HepG2 (cell line): Measurements from ENCODE around the gene MAOB. TPM values are rescaled to one million over a fixed set of nuclear protein-coding genes. Genes with fewer than 3 reads are reported as not detected.
A peak's percentile ranks its signal among the peaks of the same experiment; 100 is the strongest.

Experiments used
- ELF1 ChIP-seq: sonication (generic); formaldehyde crosslinking; IDR thresholded peaks from 2 replicates; pipeline ENCODE4 v1.4.0; 2020; ENCODE audit warnings: missing genetic modification reagents
- FOXC1 ChIP-seq: sonication (generic); formaldehyde crosslinking; IDR thresholded peaks from 2 replicates; pipeline ENCODE4 v1.8.0; 2022; ENCODE audit warnings: mild to moderate bottlenecking, missing genetic modification reagents, borderline replicate concordance
- FOXK2 ChIP-seq: fragments of 450-650 bp; IDR thresholded peaks from 2 replicates; pipeline ENCODE4 v1.6.1; 2016
- GLI4 ChIP-seq: sonication (generic); formaldehyde crosslinking; IDR thresholded peaks from 2 replicates; pipeline ENCODE4 v1.5.1; 2020; ENCODE audit warnings: missing genetic modification reagents, mild to moderate bottlenecking, moderate library complexity, borderline replicate concordance
- HES4 ChIP-seq: sonication (generic); formaldehyde crosslinking; IDR thresholded peaks from 2 replicates; pipeline ENCODE4 v1.9.0; 2021; ENCODE audit warnings: mild to moderate bottlenecking, missing genetic modification reagents, borderline replicate concordance
- NONO ChIP-seq, 2 experiments: fragments of 450-650 bp in 1 of 2; sonication (generic) in 1 of 2; formaldehyde crosslinking in 1 of 2; IDR thresholded peaks in 1 of 2; conservative IDR thresholded peaks in 1 of 2; 2 replicates each; pipeline versions ENCODE4 v1.6.1 to v1.8.0; 2017 to 2022; ENCODE audit warnings: mild to moderate bottlenecking in 1 of 2, missing genetic modification reagents in 1 of 2, moderate library complexity in 1 of 2
- PREB ChIP-seq: sonication (generic); formaldehyde crosslinking; IDR thresholded peaks from 2 replicates; pipeline ENCODE4 v1.4.0; 2020; ENCODE audit warnings: missing genetic modification reagents
- REXO4 ChIP-seq: sonication (generic); formaldehyde crosslinking; IDR thresholded peaks from 2 replicates; pipeline ENCODE4 v1.8.0; 2022; ENCODE audit warnings: missing genetic modification reagents, mild to moderate bottlenecking, borderline replicate concordance
- SCMH1 ChIP-seq: sonication (generic); formaldehyde crosslinking; IDR thresholded peaks from 2 replicates; pipeline ENCODE4 v1.9.0; 2021; ENCODE audit warnings: missing genetic modification reagents, mild to moderate bottlenecking, borderline replicate concordance
- SMAD1 ChIP-seq: sonication (generic); formaldehyde crosslinking; IDR thresholded peaks from 2 replicates; pipeline ENCODE4 v1.4.0; 2020; ENCODE audit warnings: missing genetic modification reagents, low read depth, mild to moderate bottlenecking, borderline replicate concordance
- SMAD9 ChIP-seq: sonication (generic); formaldehyde crosslinking; IDR thresholded peaks from 2 replicates; pipeline ENCODE4 v1.5.1; 2020; ENCODE audit warnings: mild to moderate bottlenecking, missing genetic modification reagents
- THAP8 ChIP-seq: sonication (generic); formaldehyde crosslinking; IDR thresholded peaks from 2 replicates; pipeline ENCODE4 v1.5.1; 2020; ENCODE audit warnings: missing genetic modification reagents, mild to moderate bottlenecking, borderline replicate concordance
- USF2 ChIP-seq, 2 experiments: sonication (generic) in 1 of 2; formaldehyde crosslinking in 1 of 2; IDR thresholded peaks; 2 replicates each; pipeline versions ENCODE4 v1.5.1 to v1.6.1; 2011 to 2020; ENCODE audit warnings: borderline replicate concordance in 1 of 2, low read depth in 1 of 2, low read length in 1 of 2, mild to moderate bottlenecking in 1 of 2, missing genetic modification reagents in 1 of 2, moderate library complexity in 1 of 2
- ZBTB46 ChIP-seq: sonication (generic); formaldehyde crosslinking; IDR thresholded peaks from 2 replicates; pipeline ENCODE4 v1.4.0; 2020; ENCODE audit warnings: mild to moderate bottlenecking, missing genetic modification reagents, borderline replicate concordance
- ZNF160 ChIP-seq: sonication (generic); formaldehyde crosslinking; IDR thresholded peaks from 2 replicates; pipeline ENCODE4 v1.8.0; 2022; ENCODE audit warnings: mild to moderate bottlenecking, inconsistent platforms, missing genetic modification reagents
- ZNF431 ChIP-seq: sonication (generic); formaldehyde crosslinking; IDR thresholded peaks from 2 replicates; pipeline ENCODE4 v1.9.0; 2022; ENCODE audit warnings: missing genetic modification reagents, low read depth, mild to moderate bottlenecking, borderline replicate concordance
- ZNF44 ChIP-seq: sonication (generic); formaldehyde crosslinking; IDR thresholded peaks from 2 replicates; pipeline ENCODE4 v1.5.1; 2020; ENCODE audit warnings: mild to moderate bottlenecking, missing genetic modification reagents
- ZNF549 ChIP-seq: sonication (generic); formaldehyde crosslinking; IDR thresholded peaks from 2 replicates; pipeline ENCODE4 v1.5.0; 2020; ENCODE audit warnings: missing genetic modification reagents
- ZNF678 ChIP-seq: sonication (generic); formaldehyde crosslinking; IDR thresholded peaks from 2 replicates; pipeline ENCODE4 v1.4.0; 2020; ENCODE audit warnings: mild to moderate bottlenecking, missing genetic modification reagents
- ZNF691 ChIP-seq: sonication (generic); formaldehyde crosslinking; IDR thresholded peaks from 2 replicates; pipeline ENCODE4 v1.4.0; 2020; ENCODE audit warnings: missing genetic modification reagents, low read depth, mild to moderate bottlenecking, borderline replicate concordance
- ZNF883 ChIP-seq: sonication (generic); formaldehyde crosslinking; IDR thresholded peaks from 2 replicates; pipeline ENCODE4 v1.5.1; 2020; ENCODE audit warnings: mild to moderate bottlenecking, missing genetic modification reagents; ENCODE audit errors: not compliant biosample characterization
- ZNF891 ChIP-seq: sonication (generic); formaldehyde crosslinking; IDR thresholded peaks from 2 replicates; pipeline ENCODE4 v1.5.0; 2020; ENCODE audit warnings: mild to moderate bottlenecking, missing genetic modification reagents
- polyA plus RNA-seq, 8 experiments: library from polyadenylated mRNA; depleted of rRNA in 3 of 8; stranded (reverse) in 7 of 8; unstranded in 1 of 8; fragments of >200 nt; fragmentation: Illumina TruSeq in 4 of 8; extraction: Trizol in 4 of 8; gene quantifications; 2 replicates each; pipeline versions ENCODE4 v1.2.1 to v1.2.3, GENCODE V29; 2011 to 2016; ENCODE audit warnings: low read depth in 4 of 8, missing spikeins in 1 of 8, mixed read lengths in 1 of 8; ENCODE audit not compliant: insufficient read depth in 1 of 8
- total RNA-seq, 5 experiments: library from RNA; depleted of rRNA; stranded (reverse); fragments of >200 nt; fragmentation: Illumina TruSeq; extraction: Trizol; gene quantifications; 2 replicates each; pipeline ENCODE4 v1.2.3, GENCODE V29; 2016; ENCODE audit warnings: low read depth in 1 of 5

MAOB gene
- total and polyA plus RNA-seq, 2 of the 13 experiments (the other 11 are each of a cell fraction or from before 2014, with no cell fraction given): 11.0 to 19.0 TPM

GRCh38 chrX:43881410-43882293 lies 598 bp downstream of the MAOB start (continued):
- TF ChIP-seq PREB (CRISPR knock-in tag): no peak
- TF ChIP-seq ZNF549 (CRISPR knock-in tag): no peak
- TF ChIP-seq ZNF883 (CRISPR knock-in tag): no peak
- no peak for TF ChIP-seq ZBTB46 (CRISPR knock-in tag)
- no peak for TF ChIP-seq NONO (IDR thresholded peaks at IDR 0.05)
- peak; percentile 36; the same call in 1 of the 2 replicates for TF ChIP-seq NONO (CRISPR knock-in tag; conservative IDR thresholded peaks at IDR 0.05)
- TF ChIP-seq SMAD9 (CRISPR knock-in tag): no peak
- no peak for TF ChIP-seq THAP8 (CRISPR knock-in tag)
- TF ChIP-seq ELF1 (CRISPR knock-in tag): no peak
- TF ChIP-seq HES4 (CRISPR knock-in tag): no peak
- TF ChIP-seq GLI4 (CRISPR knock-in tag): no peak
- TF ChIP-seq SCMH1: no peak
- no peak for TF ChIP-seq ZNF691 (CRISPR knock-in tag)
- TF ChIP-seq ZNF160 (CRISPR knock-in tag): no peak
- TF ChIP-seq ZNF431 (CRISPR knock-in tag): no peak
- no peak for TF ChIP-seq FOXC1
- no peak for TF ChIP-seq USF2 (IDR thresholded peaks at IDR 0.05; ENCODE audit: low read depth, low read length)
- TF ChIP-seq USF2 (CRISPR knock-in tag; IDR thresholded peaks at IDR 0.05; ENCODE audit: borderline replicate concordance): no peak
- no peak for TF ChIP-seq ZNF678 (CRISPR knock-in tag)
- no peak for TF ChIP-seq ZNF891 (CRISPR knock-in tag)
- TF ChIP-seq ZNF44 (CRISPR knock-in tag): no peak
- TF ChIP-seq REXO4 (CRISPR knock-in tag): no peak
- no peak for TF ChIP-seq SMAD1 (CRISPR knock-in tag)
- TF ChIP-seq FOXK2: no peak
